ENCODE results near the gene PIK3CG. TPM values are rescaled to one million over a fixed set of nuclear protein-coding genes. Genes with fewer than 3 reads are reported as not detected.
"Not testable (repeated sequence)": the region's sequence is repeated elsewhere in the genome, so short reads cannot be mapped to it uniquely, and the experiment has no call there.

Gene PIK3CG
- polyA plus RNA-seq, 1 donor, result 2.7 TPM

GRCh38 chr7:106936236-106936635, 71.2 kb downstream of the PIK3CG start:
- Histone ChIP-seq H3K4me3 (ENCODE audit: low read length) (no peak overlapping the region), H3K9me3 (ENCODE audit: control insufficient read depth, low read depth, low read length) (no peaks in the 10 kb centered on the region), H3K27ac (ENCODE audit: low read length) (no peak overlapping the region), H3K27me3 (ENCODE audit: control insufficient read depth, insufficient read depth, low read length) (no peaks in the 10 kb centered on the region), H3K36me3 (ENCODE audit: control insufficient read depth, insufficient read depth, low read length) (no peaks in the 10 kb centered on the region), H3K4me1 (ENCODE audit: control insufficient read depth, insufficient read depth, low read length) (no peaks in the 10 kb centered on the region)
- 100% methylated on average over 1 of the region's 6 CpGs for WGBS (ENCODE audit: insufficient coverage, low lambda C conversion rate)
- no peak for DNase-seq

GRCh38 chr7:106938122-106938521, 73.0 kb downstream of the PIK3CG start:
- H3K27me3 ChIP-seq (ENCODE audit: control insufficient read depth, insufficient read depth, low read length); DNase-seq; H3K36me3 ChIP-seq (ENCODE audit: control insufficient read depth, insufficient read depth, low read length); H3K27ac ChIP-seq (ENCODE audit: low read length); H3K9me3 ChIP-seq (ENCODE audit: control insufficient read depth, low read depth, low read length); H3K4me3 ChIP-seq (ENCODE audit: low read length); H3K4me1 ChIP-seq (ENCODE audit: control insufficient read depth, insufficient read depth, low read length): not testable (repeated sequence)
- 92% methylated on average over 2 of the region's 7 CpGs for WGBS (ENCODE audit: insufficient coverage, low lambda C conversion rate)

GRCh38 chr7:106938803-106939202, 73.7 kb downstream of the PIK3CG start:
- H3K36me3 ChIP-seq (ENCODE audit: control insufficient read depth, insufficient read depth, low read length), result no peaks in the 10 kb centered on the region
- no peak overlapping the region for H3K27ac ChIP-seq (ENCODE audit: low read length)
- DNase-seq, result no peak
- no peak overlapping the region for H3K4me3 ChIP-seq (ENCODE audit: low read length)
- H3K4me1 ChIP-seq (ENCODE audit: control insufficient read depth, insufficient read depth, low read length), result no peaks in the 10 kb centered on the region
- WGBS (ENCODE audit: insufficient coverage, low lambda C conversion rate), result 100% methylated on average over 3 of the region's 5 CpGs
- no peaks in the 10 kb centered on the region for H3K9me3 ChIP-seq (ENCODE audit: control insufficient read depth, low read depth, low read length)
- no peaks in the 10 kb centered on the region for H3K27me3 ChIP-seq (ENCODE audit: control insufficient read depth, insufficient read depth, low read length)

- H3K36me3 ChIP-seq (ENCODE audit: control insufficient read depth, insufficient read depth, low read length), result no peaks in the 10 kb centered on the region
- no peak for DNase-seq
- H3K4me1 ChIP-seq (ENCODE audit: control insufficient read depth, insufficient read depth, low read length), result no peaks in the 10 kb centered on the region
- no peak overlapping the region for H3K27ac ChIP-seq (ENCODE audit: low read length)
- peaks cover 7% of the 10 kb centered on the region for H3K27me3 ChIP-seq (ENCODE audit: control insufficient read depth, insufficient read depth, low read length)
- no peaks in the 10 kb centered on the region for H3K9me3 ChIP-seq (ENCODE audit: control insufficient read depth, low read depth, low read length)
- H3K4me3 ChIP-seq (ENCODE audit: low read length), result no peak overlapping the region
- 81% methylated on average over 4 of the region's 9 CpGs for WGBS (ENCODE audit: insufficient coverage, low lambda C conversion rate)
These were observed 79.1 kb downstream of the PIK3CG start for GRCh38 chr7:106944035-106944665.

GRCh38 chr7:106947244-106947728, 82.2 kb downstream of the PIK3CG start:
- no peaks in the 10 kb centered on the region for H3K4me1 ChIP-seq (ENCODE audit: control insufficient read depth, insufficient read depth, low read length)
- H3K27me3 ChIP-seq (ENCODE audit: control insufficient read depth, insufficient read depth, low read length), result peaks cover 7% of the 10 kb centered on the region
- H3K36me3 ChIP-seq (ENCODE audit: control insufficient read depth, insufficient read depth, low read length), result no peaks in the 10 kb centered on the region
- H3K27ac ChIP-seq (ENCODE audit: low read length), result no peak overlapping the region
- H3K4me3 ChIP-seq (ENCODE audit: low read length), result no peak overlapping the region
- peak; percentile 39 to 42 for DNase-seq
- H3K9me3 ChIP-seq (ENCODE audit: control insufficient read depth, low read depth, low read length), result no peaks in the 10 kb centered on the region
- WGBS (ENCODE audit: insufficient coverage, low lambda C conversion rate), result no CpG with 5 or more reads among the region's 1 CpG

- no peak overlapping the region for H3K27ac ChIP-seq (ENCODE audit: low read length)
These were observed 87.0 kb downstream of the PIK3CG start for GRCh38 chr7:106952001-106952657.

GRCh38 chr7:106952658-106953231, 87.7 kb downstream of the PIK3CG start:
- H3K4me1 ChIP-seq (ENCODE audit: control insufficient read depth, insufficient read depth, low read length), result no peaks in the 10 kb centered on the region
- no peaks in the 10 kb centered on the region for H3K36me3 ChIP-seq (ENCODE audit: control insufficient read depth, insufficient read depth, low read length)
- no peaks in the 10 kb centered on the region for H3K27me3 ChIP-seq (ENCODE audit: control insufficient read depth, insufficient read depth, low read length)
- H3K9me3 ChIP-seq (ENCODE audit: control insufficient read depth, low read depth, low read length), result no peaks in the 10 kb centered on the region
- no peak overlapping the region for H3K27ac ChIP-seq (ENCODE audit: low read length)
- H3K4me3 ChIP-seq (ENCODE audit: low read length), result no peak overlapping the region
- DNase-seq, result peak; percentile 21 to 30
- WGBS (ENCODE audit: insufficient coverage, low lambda C conversion rate), result 40% methylated on average over 1 of the region's 5 CpGs

More at GRCh38 chr7:106952001-106952657, 87.0 kb downstream of the PIK3CG start:
- Histone ChIP-seq H3K27me3 (ENCODE audit: control insufficient read depth, insufficient read depth, low read length) (no peaks in the 10 kb centered on the region), H3K4me1 (ENCODE audit: control insufficient read depth, insufficient read depth, low read length) (no peaks in the 10 kb centered on the region), H3K9me3 (ENCODE audit: control insufficient read depth, low read depth, low read length) (no peaks in the 10 kb centered on the region), H3K4me3 (ENCODE audit: low read length) (no peak overlapping the region), H3K36me3 (ENCODE audit: control insufficient read depth, insufficient read depth, low read length) (no peaks in the 10 kb centered on the region)
- DNase-seq, result no peak
- 66% methylated on average over 4 of the region's 7 CpGs for WGBS (ENCODE audit: insufficient coverage, low lambda C conversion rate)

GRCh38 chr7:106954840-106955239, 89.8 kb downstream of the PIK3CG start:
- WGBS (ENCODE audit: insufficient coverage, low lambda C conversion rate), result no CpG with 5 or more reads among the region's 2 CpGs
- H3K27ac ChIP-seq (ENCODE audit: low read length), result no peak overlapping the region
- no peak for DNase-seq
- H3K4me1 ChIP-seq (ENCODE audit: control insufficient read depth, insufficient read depth, low read length), result no peaks in the 10 kb centered on the region
- no peaks in the 10 kb centered on the region for H3K36me3 ChIP-seq (ENCODE audit: control insufficient read depth, insufficient read depth, low read length)
- no peaks in the 10 kb centered on the region for H3K9me3 ChIP-seq (ENCODE audit: control insufficient read depth, low read depth, low read length)
- H3K27me3 ChIP-seq (ENCODE audit: control insufficient read depth, insufficient read depth, low read length), result peaks cover 1% of the 10 kb centered on the region
- no peak overlapping the region for H3K4me3 ChIP-seq (ENCODE audit: low read length)

GRCh38 chr7:106955857-106956256, 90.8 kb downstream of the PIK3CG start:
- not testable (repeated sequence) for H3K27me3 ChIP-seq (ENCODE audit: control insufficient read depth, insufficient read depth, low read length); H3K27ac ChIP-seq (ENCODE audit: low read length); H3K36me3 ChIP-seq (ENCODE audit: control insufficient read depth, insufficient read depth, low read length); DNase-seq; H3K9me3 ChIP-seq (ENCODE audit: control insufficient read depth, low read depth, low read length); H3K4me3 ChIP-seq (ENCODE audit: low read length); H3K4me1 ChIP-seq (ENCODE audit: control insufficient read depth, insufficient read depth, low read length)
- no CpG with 5 or more reads among the region's 1 CpG for WGBS (ENCODE audit: insufficient coverage, low lambda C conversion rate)

Measured in large intestine (tissue), 3 donors.